ENCODE measurements around the gene SNRNP70. TPM values are rescaled to one million over a fixed set of nuclear protein-coding genes. Genes with fewer than 3 reads are reported as not detected.

Gene SNRNP70
- total RNA-seq, 1 donor from 2014 or later = 296 TPM

GRCh38 chr19:49129238-49129583, 44.0 kb downstream of the SNRNP70 start:
- no peak for TF ChIP-seq CTCF (conservative IDR thresholded peaks at IDR 0.05)
- no peaks in the 10 kb centered on the region for H3K9me3 Mint-ChIP-seq
- peaks cover 10% of the 10 kb centered on the region for H3K4me1 Mint-ChIP-seq (ENCODE audit: unreplicated experiment)
- H3K36me3 Mint-ChIP-seq = no peaks in the 10 kb centered on the region
- H3K4me3 Mint-ChIP-seq = peak overlapping the region; percentile 59
- peaks cover 5% of the 10 kb centered on the region for H3K27me3 Mint-ChIP-seq
- DNase-seq (ENCODE audit: extremely low spot score, unreplicated experiment) = no peak
- H3K27ac Mint-ChIP-seq = no peak overlapping the region

GRCh38 chr19:49130325-49130724, 45.1 kb downstream of the SNRNP70 start:
- H3K4me1 Mint-ChIP-seq (ENCODE audit: unreplicated experiment) = peaks cover 10% of the 10 kb centered on the region
- H3K9me3 Mint-ChIP-seq = no peaks in the 10 kb centered on the region
- no peaks in the 10 kb centered on the region for H3K27me3 Mint-ChIP-seq
- no peak overlapping the region for H3K27ac Mint-ChIP-seq
- no peak for DNase-seq (ENCODE audit: extremely low spot score, unreplicated experiment)
- no peak for TF ChIP-seq CTCF (conservative IDR thresholded peaks at IDR 0.05)
- H3K36me3 Mint-ChIP-seq = no peaks in the 10 kb centered on the region
- H3K4me3 Mint-ChIP-seq = no peak overlapping the region

- Mint-ChIP-seq H3K27ac (peak overlapping the region; percentile 69), H3K4me1 (ENCODE audit: unreplicated experiment) (peaks cover 9% of the 10 kb centered on the region), H3K9me3 (peaks cover 4% of the 10 kb centered on the region), H3K36me3 (peaks cover 11% of the 10 kb centered on the region), H3K4me3 (peak overlapping the region; percentile 81), H3K27me3 (no peaks in the 10 kb centered on the region)
- no peak for TF ChIP-seq CTCF (conservative IDR thresholded peaks at IDR 0.05)
- DNase-seq (ENCODE audit: extremely low spot score, unreplicated experiment) = no peak
Observed at GRCh38 chr19:49132974-49133609, 47.8 kb downstream of the SNRNP70 start.

GRCh38 chr19:49133621-49134454, 48.6 kb downstream of the SNRNP70 start:
- Mint-ChIP-seq H3K27me3 (no peaks in the 10 kb centered on the region), H3K27ac (peak overlapping the region; percentile 59), H3K4me1 (ENCODE audit: unreplicated experiment) (peaks cover 3% of the 10 kb centered on the region), H3K9me3 (peaks cover 4% of the 10 kb centered on the region), H3K4me3 (peak overlapping the region; percentile 81), H3K36me3 (peaks cover 11% of the 10 kb centered on the region)
- no peak for DNase-seq (ENCODE audit: extremely low spot score, unreplicated experiment)
- no peak for TF ChIP-seq CTCF (conservative IDR thresholded peaks at IDR 0.05)

GRCh38 chr19:49135686-49136085, 50.4 kb downstream of the SNRNP70 start:
- no peak overlapping the region for H3K27ac Mint-ChIP-seq
- no peaks in the 10 kb centered on the region for H3K27me3 Mint-ChIP-seq
- peaks cover 11% of the 10 kb centered on the region for H3K36me3 Mint-ChIP-seq
- H3K4me3 Mint-ChIP-seq = no peak overlapping the region
- DNase-seq (ENCODE audit: extremely low spot score, unreplicated experiment) = no peak
- H3K9me3 Mint-ChIP-seq = peaks cover 4% of the 10 kb centered on the region
- TF ChIP-seq CTCF (conservative IDR thresholded peaks at IDR 0.05) = no peak
- no peaks in the 10 kb centered on the region for H3K4me1 Mint-ChIP-seq (ENCODE audit: unreplicated experiment)
